ENCODE data around the gene SERINC2. TPM values are rescaled to one million over a fixed set of nuclear protein-coding genes. Genes with fewer than 3 reads are reported as not detected.

Gene SERINC2
- polyA plus RNA-seq, 1 donor from 2014 or later, result not detected

- Mint-ChIP-seq H3K27ac (peak overlapping the region in 1 of 3 donors; percentile 54), H3K4me1 (peaks cover 10 to 14% (median 12%) of the 10 kb centered on the region in 3 donors), H3K4me3 (no peak overlapping the region), H3K36me3 (peaks cover 2% of the 10 kb centered on the region), H3K9me3 (no peaks in the 10 kb centered on the region), H3K27me3 (no peaks in the 10 kb centered on the region)
These were observed 15.5 kb upstream of the SERINC2 start for GRCh38 chr1:31397360-31398095.

GRCh38 chr1:31398246-31398645 is 14.8 kb upstream of the SERINC2 start:
- H3K36me3 Mint-ChIP-seq, result peaks cover 4% of the 10 kb centered on the region
- H3K4me1 Mint-ChIP-seq, result peaks cover 10 to 14% (median 12%) of the 10 kb centered on the region in 3 donors
- H3K27ac Mint-ChIP-seq, result peak overlapping the region in 1 of 3 donors; percentile 54
- no peaks in the 10 kb centered on the region for H3K27me3 Mint-ChIP-seq
- H3K4me3 Mint-ChIP-seq, result no peak overlapping the region
- H3K9me3 Mint-ChIP-seq, result no peaks in the 10 kb centered on the region

- Mint-ChIP-seq H3K4me3 (no peak overlapping the region), H3K9me3 (no peaks in the 10 kb centered on the region), H3K4me1 (peaks cover 4 to 6% (median 4%) of the 10 kb centered on the region in 3 donors), H3K27me3 (peaks cover 1% of the 10 kb centered on the region), H3K27ac (no peak overlapping the region), H3K36me3 (peaks cover 4% of the 10 kb centered on the region)
These were observed 13.0 kb upstream of the SERINC2 start for GRCh38 chr1:31399976-31400375.

GRCh38 chr1:31400393-31400792 is 12.6 kb upstream of the SERINC2 start:
- Mint-ChIP-seq H3K4me3 (no peak overlapping the region), H3K27ac (no peak overlapping the region), H3K4me1 (peaks cover 4 to 6% (median 4%) of the 10 kb centered on the region in 3 donors)

GRCh38 chr1:31401241-31401640 is 11.8 kb upstream of the SERINC2 start:
- no peak overlapping the region for H3K27ac Mint-ChIP-seq
- H3K4me1 Mint-ChIP-seq, result peaks cover 4 to 6% (median 4%) of the 10 kb centered on the region in 3 donors

More at GRCh38 chr1:31400393-31400792, 12.6 kb upstream of the SERINC2 start:
- H3K36me3 Mint-ChIP-seq, result peaks cover 4% of the 10 kb centered on the region
- no peaks in the 10 kb centered on the region for H3K9me3 Mint-ChIP-seq
- H3K27me3 Mint-ChIP-seq, result peaks cover 3% of the 10 kb centered on the region

GRCh38 chr1:31405578-31406245 is 7.3 kb upstream of the SERINC2 start:
- no peak overlapping the region for H3K27ac Mint-ChIP-seq
- H3K36me3 Mint-ChIP-seq, result peaks cover 2% of the 10 kb centered on the region
- peaks cover 0 to 2% (median 0%) of the 10 kb centered on the region in 3 donors for H3K4me1 Mint-ChIP-seq
- H3K4me3 Mint-ChIP-seq, result no peak overlapping the region
- no peaks in the 10 kb centered on the region for H3K9me3 Mint-ChIP-seq
- H3K27me3 Mint-ChIP-seq, result peaks cover 17% of the 10 kb centered on the region

More at GRCh38 chr1:31401241-31401640, 11.8 kb upstream of the SERINC2 start:
- H3K4me3 Mint-ChIP-seq, result peak overlapping the region in 1 of 4 donors; percentile 20
- peaks cover 4% of the 10 kb centered on the region for H3K36me3 Mint-ChIP-seq
- H3K27me3 Mint-ChIP-seq, result peaks cover 3% of the 10 kb centered on the region
- no peaks in the 10 kb centered on the region for H3K9me3 Mint-ChIP-seq

GRCh38 chr1:31407029-31407626 is 5.9 kb upstream of the SERINC2 start:
- peaks cover 0 to 2% (median 0%) of the 10 kb centered on the region in 3 donors for H3K4me1 Mint-ChIP-seq
- H3K36me3 Mint-ChIP-seq, result peaks cover 4% of the 10 kb centered on the region
- peaks cover 26% of the 10 kb centered on the region for H3K27me3 Mint-ChIP-seq
- no peaks in the 10 kb centered on the region for H3K9me3 Mint-ChIP-seq
- no peak overlapping the region for H3K27ac Mint-ChIP-seq
- H3K4me3 Mint-ChIP-seq, result no peak overlapping the region

GRCh38 chr1:31408788-31409318 is 4.2 kb upstream of the SERINC2 start:
- H3K27ac Mint-ChIP-seq, result no peak overlapping the region
- H3K36me3 Mint-ChIP-seq, result peaks cover 2% of the 10 kb centered on the region
- no peak overlapping the region for H3K4me3 Mint-ChIP-seq
- peaks cover 0 to 6% (median 5%) of the 10 kb centered on the region in 3 donors for H3K4me1 Mint-ChIP-seq
- H3K27me3 Mint-ChIP-seq, result peaks cover 35% of the 10 kb centered on the region
- H3K9me3 Mint-ChIP-seq, result no peaks in the 10 kb centered on the region

GRCh38 chr1:31409946-31410858 is 2.8 kb upstream of the SERINC2 start:
- peaks cover 2% of the 10 kb centered on the region for H3K36me3 Mint-ChIP-seq
- H3K27ac Mint-ChIP-seq, result no peak overlapping the region
- peak overlapping the region in 3 of 4 donors; percentile 18 to 70 (median 50) for H3K4me3 Mint-ChIP-seq
- peaks cover 0 to 6% (median 6%) of the 10 kb centered on the region in 3 donors for H3K4me1 Mint-ChIP-seq
- H3K9me3 Mint-ChIP-seq, result no peaks in the 10 kb centered on the region
- peaks cover 35% of the 10 kb centered on the region for H3K27me3 Mint-ChIP-seq

GRCh38 chr1:31410871-31411270 is 2.1 kb upstream of the SERINC2 start:
- Mint-ChIP-seq H3K9me3 (no peaks in the 10 kb centered on the region), H3K4me1 (peaks cover 0 to 6% (median 6%) of the 10 kb centered on the region in 3 donors), H3K4me3 (peak overlapping the region in 3 of 4 donors; percentile 18 to 70 (median 50)), H3K36me3 (peaks cover 2% of the 10 kb centered on the region), H3K27ac (no peak overlapping the region), H3K27me3 (peaks cover 35% of the 10 kb centered on the region)

- Mint-ChIP-seq H3K4me1 (peaks cover 0 to 6% (median 6%) of the 10 kb centered on the region in 3 donors), H3K9me3 (no peaks in the 10 kb centered on the region), H3K4me3 (peak overlapping the region; percentile 70 to 89 (median 86)), H3K36me3 (peaks cover 2% of the 10 kb centered on the region), H3K27ac (peak overlapping the region in 1 of 3 donors; percentile 81), H3K27me3 (peaks cover 38% of the 10 kb centered on the region)
These were observed 808 bp upstream of the SERINC2 start for GRCh38 chr1:31412205-31412604.

GRCh38 chr1:31413405-31414001 is 490 bp downstream of the SERINC2 start:
- H3K4me3 Mint-ChIP-seq, result peak overlapping the region; percentile 54 to 90 (median 88)
- no peaks in the 10 kb centered on the region for H3K9me3 Mint-ChIP-seq
- H3K36me3 Mint-ChIP-seq, result peaks cover 2% of the 10 kb centered on the region
- peaks cover 0 to 6% (median 5%) of the 10 kb centered on the region in 3 donors for H3K4me1 Mint-ChIP-seq
- H3K27me3 Mint-ChIP-seq, result peaks cover 37% of the 10 kb centered on the region
- no peak overlapping the region for H3K27ac Mint-ChIP-seq

- Mint-ChIP-seq H3K4me3 (peak overlapping the region in 2 of 4 donors; percentile 18 to 36), H3K27ac (no peak overlapping the region), H3K27me3 (peaks cover 29% of the 10 kb centered on the region), H3K36me3 (peaks cover 2% of the 10 kb centered on the region), H3K9me3 (no peaks in the 10 kb centered on the region), H3K4me1 (peaks cover 0 to 6% (median 5%) of the 10 kb centered on the region in 3 donors)
These were observed 2.0 kb downstream of the SERINC2 start for GRCh38 chr1:31414980-31415370.

- Mint-ChIP-seq H3K36me3 (peaks cover 2% of the 10 kb centered on the region), H3K4me1 (peaks cover 0 to 6% (median 5%) of the 10 kb centered on the region in 3 donors), H3K27me3 (peaks cover 25% of the 10 kb centered on the region), H3K4me3 (peak overlapping the region in 2 of 4 donors; percentile 35 to 36), H3K9me3 (no peaks in the 10 kb centered on the region), H3K27ac (no peak overlapping the region)
These were observed 2.6 kb downstream of the SERINC2 start for GRCh38 chr1:31415658-31416057.

Measured in IgD-negative memory B cell (primary cell).